ENCODE results near the gene TUBG1. TPM values are rescaled to one million over a fixed set of nuclear protein-coding genes. Genes with fewer than 3 reads are reported as not detected.
A peak's percentile ranks its signal among the peaks of the same experiment; 100 is the strongest.

Gene TUBG1
- total RNA-seq, 1 donor from 2014 or later, result 102 TPM

DNA sequence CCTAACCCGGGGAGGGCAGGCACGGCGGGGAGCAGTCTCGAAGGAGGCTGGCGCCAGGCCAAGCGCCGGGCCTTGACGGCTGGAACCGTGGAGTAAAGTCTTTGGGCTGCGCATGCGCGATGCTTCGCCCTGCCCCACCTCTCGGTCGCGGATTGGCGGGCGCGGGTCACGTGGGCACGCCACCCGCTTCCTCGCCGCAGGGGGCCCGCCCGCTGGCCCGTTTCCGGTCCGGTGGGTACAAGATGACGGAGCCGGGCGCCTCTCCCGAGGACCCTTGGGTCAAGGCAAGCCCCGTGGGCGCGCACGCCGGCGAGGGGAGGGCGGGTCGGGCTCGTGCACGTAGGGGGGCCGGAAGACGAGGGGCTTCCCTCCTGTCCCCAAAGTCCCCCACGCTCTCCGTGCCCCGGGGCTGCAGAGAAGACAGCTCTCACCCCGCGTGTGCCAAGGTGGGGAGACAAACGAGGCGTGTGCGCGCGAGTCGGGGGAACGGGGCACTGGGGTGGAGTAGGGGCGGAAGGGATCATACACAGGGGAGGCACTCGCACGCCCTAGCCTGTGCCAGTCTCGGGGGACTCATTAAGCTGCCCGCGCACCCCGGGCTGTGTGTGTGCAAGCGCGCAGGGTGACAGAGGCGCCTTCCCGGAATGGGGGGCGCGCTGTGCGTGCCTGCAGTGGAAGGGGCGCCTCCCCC is 42.5 kb upstream of the TUBG1 start, which contains the start of gene MLX:
Gene MLX (plus strand): TSS at position 218 of the 691 bp plus-strand sequence. CDS start 25 bp downstream, at position 243.
- Mint-ChIP-seq H3K4me1 (peaks cover 23% of the 10 kb centered on the region), H3K36me3 (ENCODE audit: low read depth) (peaks cover 5% of the 10 kb centered on the region), H3K27ac (ENCODE audit: unreplicated experiment) (peak within 1 kb of the TSS; percentile 55), H3K4me3 (peak within 1 kb of the TSS; percentile 94), H3K9me3 (no peaks in the 10 kb centered on the region), H3K27me3 (ENCODE audit: low read depth) (no peaks in the 10 kb centered on the region)
- TF ChIP-seq, protein P1, sequence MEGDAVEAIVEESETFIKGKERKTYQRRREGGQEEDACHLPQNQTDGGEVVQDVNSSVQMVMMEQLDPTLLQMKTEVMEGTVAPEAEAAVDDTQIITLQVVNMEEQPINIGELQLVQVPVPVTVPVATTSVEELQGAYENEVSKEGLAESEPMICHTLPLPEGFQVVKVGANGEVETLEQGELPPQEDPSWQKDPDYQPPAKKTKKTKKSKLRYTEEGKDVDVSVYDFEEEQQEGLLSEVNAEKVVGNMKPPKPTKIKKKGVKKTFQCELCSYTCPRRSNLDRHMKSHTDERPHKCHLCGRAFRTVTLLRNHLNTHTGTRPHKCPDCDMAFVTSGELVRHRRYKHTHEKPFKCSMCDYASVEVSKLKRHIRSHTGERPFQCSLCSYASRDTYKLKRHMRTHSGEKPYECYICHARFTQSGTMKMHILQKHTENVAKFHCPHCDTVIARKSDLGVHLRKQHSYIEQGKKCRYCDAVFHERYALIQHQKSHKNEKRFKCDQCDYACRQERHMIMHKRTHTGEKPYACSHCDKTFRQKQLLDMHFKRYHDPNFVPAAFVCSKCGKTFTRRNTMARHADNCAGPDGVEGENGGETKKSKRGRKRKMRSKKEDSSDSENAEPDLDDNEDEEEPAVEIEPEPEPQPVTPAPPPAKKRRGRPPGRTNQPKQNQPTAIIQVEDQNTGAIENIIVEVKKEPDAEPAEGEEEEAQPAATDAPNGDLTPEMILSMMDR (conservative IDR thresholded peaks at IDR 0.05), result no peak
- peak; percentile 83 for DNase-seq (ENCODE audit: low read depth, low spot score)

DNA sequence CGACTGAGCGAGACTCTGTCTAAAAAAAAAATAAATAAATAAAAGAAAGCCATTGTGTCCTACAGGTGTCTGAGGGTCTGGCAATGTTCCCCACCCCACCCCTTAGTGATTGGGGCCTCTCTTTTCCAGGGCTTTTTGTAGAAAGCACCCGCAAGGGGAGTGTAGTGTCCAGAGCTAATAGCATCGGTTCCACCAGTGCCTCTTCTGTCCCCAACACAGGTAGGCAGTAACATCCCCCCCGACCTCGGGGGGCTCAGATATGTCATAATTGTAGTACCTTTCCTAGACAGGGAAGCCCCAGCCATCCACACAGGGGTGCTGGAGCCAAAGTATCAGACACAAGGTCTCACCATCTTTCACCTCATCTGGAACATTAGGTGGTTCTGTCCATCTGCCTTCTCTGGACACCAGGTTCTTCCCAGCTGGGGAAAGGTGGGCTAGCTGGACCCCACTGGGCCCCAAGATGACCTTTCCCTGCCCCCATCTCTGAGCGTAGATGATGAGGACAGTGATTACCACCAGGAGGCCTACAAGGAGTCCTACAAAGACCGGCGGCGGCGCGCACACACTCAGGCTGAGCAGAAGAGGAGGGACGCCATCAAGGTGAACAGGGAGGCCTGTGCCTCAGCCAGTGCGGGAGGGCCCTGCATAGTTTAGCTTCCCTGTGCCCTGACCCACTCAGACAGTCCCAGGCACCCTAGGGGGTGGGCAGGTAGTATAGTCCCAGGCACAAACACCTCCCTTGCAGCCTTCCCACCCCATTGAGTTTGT is 41.0 kb upstream of the TUBG1 start:
- peaks cover 12% of the 10 kb centered on the region for H3K36me3 Mint-ChIP-seq (ENCODE audit: low read depth)
- H3K4me3 Mint-ChIP-seq, result peak overlapping the region; percentile 94
- TF ChIP-seq, protein P1 (conservative IDR thresholded peaks at IDR 0.05), result no peak
- H3K4me1 Mint-ChIP-seq, result peaks cover 14% of the 10 kb centered on the region
- H3K27me3 Mint-ChIP-seq (ENCODE audit: low read depth), result no peaks in the 10 kb centered on the region
- DNase-seq (ENCODE audit: low read depth, low spot score), result no peak
- H3K27ac Mint-ChIP-seq (ENCODE audit: unreplicated experiment), result no peak overlapping the region
- H3K9me3 Mint-ChIP-seq, result no peaks in the 10 kb centered on the region

DNA sequence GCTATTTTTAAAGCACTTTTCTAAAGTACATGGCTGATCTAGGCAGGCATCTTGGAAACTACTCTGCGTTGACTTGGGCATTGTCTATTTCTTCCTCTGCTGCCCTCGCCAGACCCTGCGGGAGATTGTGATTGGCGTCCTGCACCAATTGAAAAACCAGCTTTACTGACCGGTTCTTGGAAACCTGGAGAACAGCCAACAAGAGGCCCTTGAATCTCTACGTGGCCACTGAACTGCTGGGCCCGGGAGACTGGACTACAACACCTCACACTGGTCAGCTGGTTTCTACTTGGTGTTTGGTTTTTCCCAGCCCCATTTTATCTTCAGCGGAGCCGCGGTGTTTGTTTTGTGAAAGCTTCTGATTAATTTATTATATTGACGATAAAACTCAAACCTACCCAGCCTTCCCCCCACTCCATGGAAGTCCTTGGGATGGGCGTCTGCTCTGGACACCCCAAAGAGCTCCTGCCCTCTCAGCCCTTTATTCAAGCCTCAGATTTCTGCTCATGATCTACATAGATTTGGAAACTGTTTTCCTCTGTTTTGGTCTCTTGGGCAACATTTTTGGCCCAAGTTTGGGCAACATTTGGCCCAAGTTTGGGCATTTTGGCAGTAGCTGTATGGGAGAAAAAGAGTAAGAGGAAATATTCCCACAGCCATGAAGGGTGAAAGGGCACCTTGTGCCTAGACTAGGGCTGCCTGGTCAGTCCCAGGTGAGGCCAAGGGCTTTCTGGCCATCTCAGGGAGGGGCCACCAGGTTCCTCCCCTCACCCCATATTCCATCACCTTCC is 37.9 kb upstream of the TUBG1 start:
- no peaks in the 10 kb centered on the region for H3K27me3 Mint-ChIP-seq (ENCODE audit: low read depth)
- TF ChIP-seq, protein P1 (conservative IDR thresholded peaks at IDR 0.05), result no peak
- H3K9me3 Mint-ChIP-seq, result no peaks in the 10 kb centered on the region
- no peak for DNase-seq (ENCODE audit: low read depth, low spot score)
- peaks cover 23% of the 10 kb centered on the region for H3K4me1 Mint-ChIP-seq
- peak overlapping the region; percentile 79 for H3K4me3 Mint-ChIP-seq
- H3K27ac Mint-ChIP-seq (ENCODE audit: unreplicated experiment), result no peak overlapping the region
- H3K36me3 Mint-ChIP-seq (ENCODE audit: low read depth), result peaks cover 22% of the 10 kb centered on the region

DNA sequence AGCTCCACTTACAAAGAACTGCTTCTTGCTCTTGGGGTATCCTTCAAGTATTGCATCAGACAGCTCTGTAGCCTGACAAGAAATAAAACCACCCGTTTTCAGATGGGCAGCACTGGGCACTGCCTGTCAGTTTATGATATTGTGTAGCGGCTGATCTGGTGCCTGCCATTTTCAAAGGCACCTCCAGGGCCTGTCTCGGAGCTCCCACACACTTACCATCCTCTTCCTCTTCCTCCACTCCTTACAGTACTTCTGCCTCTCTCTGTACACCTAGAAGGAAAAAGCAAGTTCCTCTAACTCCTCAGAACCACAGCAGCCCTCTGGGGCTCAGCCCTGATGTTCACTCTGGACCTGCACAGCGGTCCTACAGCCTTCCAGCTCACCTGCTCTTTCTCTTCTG is 36.4 kb upstream of the TUBG1 start:
- Mint-ChIP-seq H3K4me1 (peaks cover 30% of the 10 kb centered on the region), H3K36me3 (ENCODE audit: low read depth) (peaks cover 19% of the 10 kb centered on the region), H3K9me3 (no peaks in the 10 kb centered on the region), H3K27ac (ENCODE audit: unreplicated experiment) (no peak overlapping the region), H3K27me3 (ENCODE audit: low read depth) (no peaks in the 10 kb centered on the region), H3K4me3 (peak overlapping the region; percentile 81)
- TF ChIP-seq, protein P1 (conservative IDR thresholded peaks at IDR 0.05), result no peak
- DNase-seq (ENCODE audit: low read depth, low spot score), result no peak

DNA sequence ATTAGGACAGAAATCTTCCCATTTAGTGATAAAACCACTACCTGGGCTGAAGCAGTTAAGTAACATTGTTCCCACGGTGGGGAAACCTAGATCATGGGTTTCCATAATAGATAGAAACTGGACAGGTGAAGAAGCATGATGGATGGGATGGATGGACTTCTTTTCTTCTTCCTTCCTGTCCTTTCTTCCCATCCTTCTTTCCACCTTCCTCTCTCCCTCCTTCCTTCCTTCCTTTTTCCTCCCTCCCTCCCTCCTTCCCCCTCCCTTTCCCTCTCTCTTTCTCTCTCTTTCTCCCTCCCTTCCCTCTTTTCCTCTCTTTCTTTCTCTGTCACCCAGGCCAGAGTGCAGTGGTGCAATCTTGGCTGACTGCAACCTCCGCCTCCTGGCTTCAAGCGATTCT is 35.0 kb upstream of the TUBG1 start:
- H3K36me3 Mint-ChIP-seq (ENCODE audit: low read depth), result peaks cover 19% of the 10 kb centered on the region
- peaks cover 37% of the 10 kb centered on the region for H3K4me1 Mint-ChIP-seq
- TF ChIP-seq, protein P1 (conservative IDR thresholded peaks at IDR 0.05), result no peak
- DNase-seq (ENCODE audit: low read depth, low spot score), result no peak
- no peaks in the 10 kb centered on the region for H3K27me3 Mint-ChIP-seq (ENCODE audit: low read depth)
- no peaks in the 10 kb centered on the region for H3K9me3 Mint-ChIP-seq
- H3K4me3 Mint-ChIP-seq, result no peak overlapping the region
- H3K27ac Mint-ChIP-seq (ENCODE audit: unreplicated experiment), result no peak overlapping the region
